ENCODE results near the gene TRAF3. TPM values are rescaled to one million over a fixed set of nuclear protein-coding genes. Genes with fewer than 3 reads are reported as not detected.

The TRAF3 gene
- total RNA-seq, 1 experiment from 2014 or later: 37.6 TPM

DNA sequence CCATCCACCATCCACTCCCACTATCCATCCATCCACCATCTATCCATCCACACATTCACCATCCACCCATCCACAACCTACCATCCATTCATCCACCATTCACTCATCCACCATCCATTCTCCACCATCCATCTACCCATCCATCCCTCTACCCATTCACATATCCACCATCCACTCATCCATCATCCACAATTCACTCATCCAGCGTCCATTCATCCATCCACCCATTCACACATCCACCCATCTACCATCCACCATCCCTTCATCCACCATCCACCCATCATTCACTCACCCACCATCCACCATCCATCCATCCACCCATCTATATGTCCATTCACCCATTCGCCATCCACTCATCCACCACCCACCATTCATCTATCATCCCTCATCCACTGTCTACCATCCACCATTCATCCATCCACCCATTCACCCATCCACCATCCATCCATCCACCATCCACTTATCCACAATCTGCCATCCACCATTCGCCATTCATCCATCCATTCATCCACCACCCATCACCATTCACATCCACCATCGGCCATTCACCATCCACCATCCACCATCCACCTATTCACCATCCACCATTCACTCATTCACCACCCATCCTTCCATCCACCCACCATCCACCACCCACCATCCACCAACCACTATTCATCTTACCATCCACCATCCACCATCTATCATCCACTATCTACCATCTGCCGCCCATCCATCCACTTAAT lies 143.2 kb downstream of the TRAF3 start:
- no peak for TF ChIP-seq CTCF (IDR thresholded peaks at IDR 0.05)
- no peak for TF ChIP-seq POLR2AphosphoS5 (IDR thresholded peaks at IDR 0.05; ENCODE audit: low read depth, low read length)
- TF ChIP-seq, protein P1, sequence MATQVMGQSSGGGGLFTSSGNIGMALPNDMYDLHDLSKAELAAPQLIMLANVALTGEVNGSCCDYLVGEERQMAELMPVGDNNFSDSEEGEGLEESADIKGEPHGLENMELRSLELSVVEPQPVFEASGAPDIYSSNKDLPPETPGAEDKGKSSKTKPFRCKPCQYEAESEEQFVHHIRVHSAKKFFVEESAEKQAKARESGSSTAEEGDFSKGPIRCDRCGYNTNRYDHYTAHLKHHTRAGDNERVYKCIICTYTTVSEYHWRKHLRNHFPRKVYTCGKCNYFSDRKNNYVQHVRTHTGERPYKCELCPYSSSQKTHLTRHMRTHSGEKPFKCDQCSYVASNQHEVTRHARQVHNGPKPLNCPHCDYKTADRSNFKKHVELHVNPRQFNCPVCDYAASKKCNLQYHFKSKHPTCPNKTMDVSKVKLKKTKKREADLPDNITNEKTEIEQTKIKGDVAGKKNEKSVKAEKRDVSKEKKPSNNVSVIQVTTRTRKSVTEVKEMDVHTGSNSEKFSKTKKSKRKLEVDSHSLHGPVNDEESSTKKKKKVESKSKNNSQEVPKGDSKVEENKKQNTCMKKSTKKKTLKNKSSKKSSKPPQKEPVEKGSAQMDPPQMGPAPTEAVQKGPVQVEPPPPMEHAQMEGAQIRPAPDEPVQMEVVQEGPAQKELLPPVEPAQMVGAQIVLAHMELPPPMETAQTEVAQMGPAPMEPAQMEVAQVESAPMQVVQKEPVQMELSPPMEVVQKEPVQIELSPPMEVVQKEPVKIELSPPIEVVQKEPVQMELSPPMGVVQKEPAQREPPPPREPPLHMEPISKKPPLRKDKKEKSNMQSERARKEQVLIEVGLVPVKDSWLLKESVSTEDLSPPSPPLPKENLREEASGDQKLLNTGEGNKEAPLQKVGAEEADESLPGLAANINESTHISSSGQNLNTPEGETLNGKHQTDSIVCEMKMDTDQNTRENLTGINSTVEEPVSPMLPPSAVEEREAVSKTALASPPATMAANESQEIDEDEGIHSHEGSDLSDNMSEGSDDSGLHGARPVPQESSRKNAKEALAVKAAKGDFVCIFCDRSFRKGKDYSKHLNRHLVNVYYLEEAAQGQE (IDR thresholded peaks at IDR 0.05; ENCODE audit: insufficient read depth in 1 of 2, low read depth in 2 of 2, low read length in 1 of 2): no peak
- TF ChIP-seq SIN3A (IDR thresholded peaks at IDR 0.05; ENCODE audit: borderline replicate concordance, insufficient read depth, low read depth, low read length): no peak
- no peak for TF ChIP-seq TCF7L2 (IDR thresholded peaks at IDR 0.05; ENCODE audit: low read depth, low read length)
- in situ Hi-C loops (cut with HindIII; ENCODE audit: low pct_unique_long_range_greater_than_20kb, low sequenced_read_pairs): no loop called here
- Histone ChIP-seq H3K9me3 (ENCODE audit: control insufficient read depth, insufficient read depth, low read depth, low read length) (no peaks in the 10 kb centered on the region), H3K27ac (ENCODE audit: low read length) (no peak overlapping the region), H3K4me3 (ENCODE audit: low read depth in 2 of 2, low read length in 2 of 2) (no peak overlapping the region), H3K4me1 (ENCODE audit: control insufficient read depth, insufficient read depth, low read length) (no peaks in the 10 kb centered on the region; the same call in 1 of the 2 replicates), H3K27me3 (ENCODE audit: control insufficient read depth, insufficient read depth, low read length) (no peaks in the 10 kb centered on the region), H3K36me3 (ENCODE audit: control insufficient read depth, insufficient read depth, low read length) (no peaks in the 10 kb centered on the region)
- ChIA-PET CTCF (no interaction called here), POLR2A (no interaction called here)
- intact Hi-C loops (cut with micrococcal nuclease; ENCODE audit: unreplicated experiment): no loop called here
- ATAC-seq: no peak
- BruUV-seq (replicated peaks): no TSS peak
- no peak for DNase-seq (ENCODE audit: low read depth, low spot score)

- no TSS peak for BruUV-seq (replicated peaks)
Measured at GRCh38 chr14:102920998-102921304, 143.7 kb downstream of the TRAF3 start.

More at GRCh38 chr14:102920998-102921304, 143.7 kb downstream of the TRAF3 start:
- Histone ChIP-seq H3K4me3 (ENCODE audit: low read depth in 2 of 2, low read length in 2 of 2) (no peak overlapping the region), H3K36me3 (ENCODE audit: control insufficient read depth, insufficient read depth, low read length) (no peaks in the 10 kb centered on the region), H3K9me3 (ENCODE audit: control insufficient read depth, insufficient read depth, low read depth, low read length) (no peaks in the 10 kb centered on the region), H3K27ac (ENCODE audit: low read length) (no peak overlapping the region), H3K27me3 (ENCODE audit: control insufficient read depth, insufficient read depth, low read length) (no peaks in the 10 kb centered on the region), H3K4me1 (ENCODE audit: control insufficient read depth, insufficient read depth, low read length) (peaks cover 2% of the 10 kb centered on the region; the same call in 1 of the 2 replicates)
- ATAC-seq (no peak), DNase-seq (ENCODE audit: low read depth, low spot score) (no peak)
- in situ Hi-C loops (cut with HindIII; ENCODE audit: low pct_unique_long_range_greater_than_20kb, low sequenced_read_pairs) (no loop called here), intact Hi-C loops (cut with micrococcal nuclease; ENCODE audit: unreplicated experiment) (no loop called here)
- CTCF ChIA-PET: no interaction called here
- TF ChIP-seq TCF7L2 (IDR thresholded peaks at IDR 0.05; ENCODE audit: low read depth, low read length) (no peak), CTCF (IDR thresholded peaks at IDR 0.05) (no peak), SIN3A (IDR thresholded peaks at IDR 0.05; ENCODE audit: borderline replicate concordance, insufficient read depth, low read depth, low read length) (no peak), POLR2AphosphoS5 (IDR thresholded peaks at IDR 0.05; ENCODE audit: low read depth, low read length) (no peak)
- TF ChIP-seq, protein P1 (IDR thresholded peaks at IDR 0.05; ENCODE audit: insufficient read depth in 1 of 2, low read depth in 2 of 2, low read length in 1 of 2): no peak
- POLR2A ChIA-PET: no interaction called here

All from Panc1 (cell line).